Measurements from ENCODE around the gene GJA5.

DNA sequence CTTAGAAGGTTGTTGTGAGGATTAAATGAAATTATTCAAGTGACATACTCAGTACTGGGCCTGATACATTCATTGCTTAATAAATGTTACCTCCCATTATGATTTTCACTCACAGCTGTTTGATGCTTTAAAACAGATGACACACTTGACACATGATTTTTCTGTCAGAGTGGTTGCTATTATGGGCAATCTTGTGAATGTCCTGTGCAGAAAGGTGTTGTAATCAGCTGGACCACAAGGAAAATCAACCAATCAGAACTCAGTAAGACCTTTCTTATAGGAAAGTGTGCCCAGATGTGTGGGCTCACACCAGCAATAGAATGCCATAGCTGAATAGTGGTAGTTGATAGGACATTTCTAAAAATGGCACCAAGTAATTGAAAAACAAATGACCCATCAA, 23.5 kb downstream of the GJA5 start:
- TF ChIP-seq CTCF (IDR thresholded peaks at IDR 0.05), result no peak
- TF ChIP-seq POLR2AphosphoS5 (IDR thresholded peaks at IDR 0.05; ENCODE audit: low read depth, low read length), result no peak

Measured in Panc1 (cell line).